Measurements from ENCODE around the gene ZYG11A. TPM values are rescaled to one million over a fixed set of nuclear protein-coding genes. Genes with fewer than 3 reads are reported as not detected.

ZYG11A gene
- total RNA-seq, 2 experiments from 2014 or later: 0.13 to 0.16 TPM

- intact Hi-C loops (cut with micrococcal nuclease): no loop called here
- POLR2A ChIA-PET: no interaction called here
- H3K27ac Mint-ChIP-seq: no peak overlapping the region
- peak; percentile 58 for ATAC-seq
- peaks cover 2% of the 10 kb centered on the region for H3K36me3 Mint-ChIP-seq (ENCODE audit: low read depth)
- H3K27me3 Mint-ChIP-seq: no peaks in the 10 kb centered on the region
- DNase-seq: peak; percentile 43
- CTCF ChIA-PET: no interaction called here
- H3K4me3 Mint-ChIP-seq: no peak overlapping the region
- TF ChIP-seq CTCF (IDR thresholded peaks at IDR 0.05): no peak
- no peaks in the 10 kb centered on the region for H3K9me3 Mint-ChIP-seq
- H3K4me1 Mint-ChIP-seq (ENCODE audit: low read depth): no peaks in the 10 kb centered on the region
Observed at GRCh38 chr1:52913537-52913936, 71.0 kb downstream of the ZYG11A start.

GRCh38 chr1:52914463-52914862 lies 71.9 kb downstream of the ZYG11A start:
- no peak overlapping the region for H3K4me3 Mint-ChIP-seq
- H3K36me3 Mint-ChIP-seq (ENCODE audit: low read depth): peaks cover 2% of the 10 kb centered on the region
- no peak for TF ChIP-seq CTCF (IDR thresholded peaks at IDR 0.05)
- ATAC-seq: no peak
- no peaks in the 10 kb centered on the region for H3K9me3 Mint-ChIP-seq
- intact Hi-C loops (cut with micrococcal nuclease): no loop called here
- ChIA-PET CTCF (interaction anchor here (1.6 kb wide), 1 partner anchor 267 kb away, joined by 3 read pairs; no protein-coding TSS in a partner anchor), POLR2A (interaction anchor here (1.2 kb wide), 1 partner anchor 13 kb away, joined by 4 read pairs; no protein-coding TSS in a partner anchor)
- DNase-seq: no peak
- H3K27me3 Mint-ChIP-seq: no peaks in the 10 kb centered on the region
- H3K27ac Mint-ChIP-seq: no peak overlapping the region
- H3K4me1 Mint-ChIP-seq (ENCODE audit: low read depth): peaks cover 3% of the 10 kb centered on the region

GRCh38 chr1:52915211-52915854 lies 72.8 kb downstream of the ZYG11A start:
- ATAC-seq (no peak), DNase-seq (no peak)
- CTCF ChIA-PET: interaction anchor here (1.5 to 1.6 kb wide), 2 partner anchors 29 to 266 kb away, joined by 3 to 4 read pairs; no protein-coding TSS in a partner anchor
- POLR2A ChIA-PET: interaction anchor here (0.6 to 1.2 kb wide), 3 partner anchors 12 to 27 kb away, joined by 3 to 4 read pairs (median 4); partner anchors contain the start of gene SCP2
- H3K9me3 Mint-ChIP-seq: no peaks in the 10 kb centered on the region
- no peaks in the 10 kb centered on the region for H3K36me3 Mint-ChIP-seq (ENCODE audit: low read depth)
- TF ChIP-seq CTCF (IDR thresholded peaks at IDR 0.05): no peak
- no peak overlapping the region for H3K4me3 Mint-ChIP-seq
- intact Hi-C loops (cut with micrococcal nuclease): no loop called here
- no peak overlapping the region for H3K27ac Mint-ChIP-seq
- H3K4me1 Mint-ChIP-seq (ENCODE audit: low read depth): peaks cover 12% of the 10 kb centered on the region
- H3K27me3 Mint-ChIP-seq: no peaks in the 10 kb centered on the region

- ATAC-seq: no peak
- no peaks in the 10 kb centered on the region for H3K36me3 Mint-ChIP-seq (ENCODE audit: low read depth)
Observed at GRCh38 chr1:52915855-52916220, 73.3 kb downstream of the ZYG11A start.

More at GRCh38 chr1:52915855-52916220, 73.3 kb downstream of the ZYG11A start:
- intact Hi-C loops (cut with micrococcal nuclease): no loop called here
- no peaks in the 10 kb centered on the region for H3K27me3 Mint-ChIP-seq
- H3K4me3 Mint-ChIP-seq: no peak overlapping the region
- H3K9me3 Mint-ChIP-seq: no peaks in the 10 kb centered on the region
- ChIA-PET POLR2A (interaction anchor here (0.6 to 0.9 kb wide), 2 partner anchors 11 to 26 kb away, joined by 3 to 4 read pairs; partner anchors contain the start of gene SCP2), CTCF (interaction anchor here (1.5 to 1.6 kb wide), 2 partner anchors 28 to 265 kb away, joined by 3 to 4 read pairs; no protein-coding TSS in a partner anchor)
- TF ChIP-seq CTCF (IDR thresholded peaks at IDR 0.05): no peak
- DNase-seq: no peak
- no peak overlapping the region for H3K27ac Mint-ChIP-seq
- H3K4me1 Mint-ChIP-seq (ENCODE audit: low read depth): peaks cover 16% of the 10 kb centered on the region
